Body of pancreas (tissue), 4 donors: Measurements from ENCODE around the gene AFG1L. TPM values are rescaled to one million over a fixed set of nuclear protein-coding genes. Genes with fewer than 3 reads are reported as not detected.
"Not testable (repeated sequence)": the region's sequence is repeated elsewhere in the genome, so short reads cannot be mapped to it uniquely, and the experiment has no call there.

Experiments
- ATAC-seq: fragments of 150-250 bp; one replicate; pipeline ENCODE4 v1.9.1; 2016
- DNase-seq, 4 donors: peaks; one replicate each; pipeline ENCODE4 v3.0.0-alpha.2; 2019
- H3K27ac ChIP-seq, 4 donors: fragments of 200-600 bp; sonication (generic); 1 replicate in 3 of 4; 2 replicates in 1 of 4; pipeline versions ENCODE4 v1.5.1 to v1.6.1; 2016 to 2019; ENCODE audit warnings: mild to moderate bottlenecking in 1 of 4, mixed read lengths in 1 of 4, moderate library complexity in 1 of 4
- H3K27me3 ChIP-seq, 2 donors: fragments of 200-600 bp; sonication (generic); one replicate each; pipeline ENCODE4 v1.6.0; 2016; ENCODE audit warnings: mild to moderate bottlenecking in 1 of 2
- H3K36me3 ChIP-seq, 2 donors: fragments of 200-600 bp; sonication (generic); replicated peaks in 1 of 2; 2 replicates each; pipeline ENCODE4 v1.5.1; 2016; ENCODE audit warnings: low read depth in 2 of 2; ENCODE audit not compliant: insufficient read depth in 1 of 2
- H3K4me1 ChIP-seq: fragments of 200-600 bp; sonication (generic); one replicate; pipeline ENCODE4 v1.6.0; 2016
- H3K4me3 ChIP-seq, 2 donors: fragments of 200-600 bp; sonication (generic); 1 replicate in 1 of 2; 2 replicates in 1 of 2; pipeline ENCODE4 v1.5.1; 2016 to 2019
- H3K9me3 ChIP-seq, 3 donors: fragments of 200-600 bp; sonication (generic); 1 replicate in 2 of 3; 2 replicates in 1 of 3; pipeline ENCODE4 v1.5.1; 2016
- CTCF ChIP-seq, 7 experiments: fragments of 450-650 bp in 4 of 7; fragments of 200-600 bp in 3 of 7; sonication (generic) in 3 of 7; IDR thresholded peaks; one replicate each; pipeline ENCODE4 v1.5.1; 2016 to 2019; ENCODE audit warnings: antibody characterized with exemption in 7 of 7
- POLR2A ChIP-seq, 3 donors: fragments of 450-650 bp; IDR thresholded peaks; one replicate each; pipeline ENCODE4 v1.6.1; 2016; ENCODE audit warnings: antibody characterized with exemption in 3 of 3, mild to moderate bottlenecking in 2 of 3
- WGBS, 2 donors: methylation state at CpG; one replicate each; pipeline ENCODE4 v1.1.5; 2017; 5-methylcytosine and 5-hydroxymethylcytosine counted together
- intact Hi-C: fragments of 100-400 bp; cut with DNase I; formaldehyde crosslinking; loops from one replicate; pipeline ENCODE4 v1.15.1; 2023
- total RNA-seq, 2 donors: library from RNA; depleted of rRNA; stranded (reverse); fragments of >200 nt; gene quantifications; one replicate each; pipeline ENCODE4 v1.1.0, GENCODE V29; 2016

The AFG1L gene
- total RNA-seq, 2 donors from 2014 or later: 1.6 to 4.0 TPM

- no peaks in the 10 kb centered on the region for H3K36me3 ChIP-seq
- no peaks in the 10 kb centered on the region for H3K9me3 ChIP-seq
- no peak overlapping the region for H3K27ac ChIP-seq
- DNase-seq: no peak
- no peaks in the 10 kb centered on the region for H3K27me3 ChIP-seq
- 77 to 78% methylated on average over 3 of the region's 3 CpGs for WGBS, 2 donors
- no peaks in the 10 kb centered on the region for H3K4me1 ChIP-seq
- intact Hi-C loops: no loop called here
- ATAC-seq: no peak
- TF ChIP-seq CTCF (IDR thresholded peaks at IDR 0.05): no peak
- TF ChIP-seq POLR2A (IDR thresholded peaks at IDR 0.05): no peak
- H3K4me3 ChIP-seq: no peak overlapping the region
These were observed 7.5 kb upstream of the AFG1L start for GRCh38 chr6:108287373-108287772.

GRCh38 chr6:108288742-108289141 lies 6.1 kb upstream of the AFG1L start:
- no peaks in the 10 kb centered on the region for H3K27me3 ChIP-seq
- TF ChIP-seq CTCF (IDR thresholded peaks at IDR 0.05) (no peak), POLR2A (IDR thresholded peaks at IDR 0.05) (no peak)
- ATAC-seq (no peak), DNase-seq (no peak)
- H3K4me1 ChIP-seq: no peaks in the 10 kb centered on the region
- no peak overlapping the region for H3K27ac ChIP-seq
- no peak overlapping the region for H3K4me3 ChIP-seq
- no peaks in the 10 kb centered on the region for H3K36me3 ChIP-seq
- H3K9me3 ChIP-seq: no peaks in the 10 kb centered on the region
- intact Hi-C loops: no loop called here

- Histone ChIP-seq H3K4me3 (no peak overlapping the region), H3K36me3 (no peaks in the 10 kb centered on the region), H3K9me3 (no peaks in the 10 kb centered on the region), H3K27me3 (no peaks in the 10 kb centered on the region), H3K27ac (no peak overlapping the region), H3K4me1 (peaks cover 6% of the 10 kb centered on the region)
- no peak for ATAC-seq
- 89 to 90% methylated on average over 4 of the region's 4 CpGs for WGBS, 2 donors
- no peak for DNase-seq
- intact Hi-C loops: no loop called here
- no peak for TF ChIP-seq POLR2A (IDR thresholded peaks at IDR 0.05)
- no peak for TF ChIP-seq CTCF (IDR thresholded peaks at IDR 0.05)
These were observed 3.8 kb upstream of the AFG1L start for GRCh38 chr6:108291091-108291490.

GRCh38 chr6:108292561-108292960 lies 2.3 kb upstream of the AFG1L start:
- intact Hi-C loops, DNase-seq, H3K27me3 ChIP-seq, H3K9me3 ChIP-seq, ATAC-seq, H3K36me3 ChIP-seq, H3K27ac ChIP-seq, H3K4me3 ChIP-seq, H3K4me1 ChIP-seq: not testable (repeated sequence)
- 35 to 41% methylated on average over 3 of the region's 3 CpGs for WGBS, 2 donors

GRCh38 chr6:108293527-108294296 lies 1.1 kb upstream of the AFG1L start:
- 92 to 95% methylated on average over 18 to 19 of the region's 19 CpGs for WGBS, 2 donors
- H3K27me3 ChIP-seq: no peaks in the 10 kb centered on the region
- H3K9me3 ChIP-seq: no peaks in the 10 kb centered on the region
- TF ChIP-seq CTCF (IDR thresholded peaks at IDR 0.05): no peak
- TF ChIP-seq POLR2A (IDR thresholded peaks at IDR 0.05): no peak
- DNase-seq (peak in 1 of 4 donors; percentile 14), ATAC-seq (no peak)
- peak overlapping the region in 3 of 4 donors; percentile 87 to 91 (median 88) for H3K27ac ChIP-seq
- intact Hi-C loops: no loop called here
- no peak overlapping the region for H3K4me3 ChIP-seq
- no peaks in the 10 kb centered on the region for H3K36me3 ChIP-seq
- H3K4me1 ChIP-seq: peaks cover 6% of the 10 kb centered on the region
